ENCODE data around the gene LRIF1.
"Not testable (repeated sequence)": the region's sequence is repeated elsewhere in the genome, so short reads cannot be mapped to it uniquely, and the experiment has no call there.

The LRIF1 gene, protein sequence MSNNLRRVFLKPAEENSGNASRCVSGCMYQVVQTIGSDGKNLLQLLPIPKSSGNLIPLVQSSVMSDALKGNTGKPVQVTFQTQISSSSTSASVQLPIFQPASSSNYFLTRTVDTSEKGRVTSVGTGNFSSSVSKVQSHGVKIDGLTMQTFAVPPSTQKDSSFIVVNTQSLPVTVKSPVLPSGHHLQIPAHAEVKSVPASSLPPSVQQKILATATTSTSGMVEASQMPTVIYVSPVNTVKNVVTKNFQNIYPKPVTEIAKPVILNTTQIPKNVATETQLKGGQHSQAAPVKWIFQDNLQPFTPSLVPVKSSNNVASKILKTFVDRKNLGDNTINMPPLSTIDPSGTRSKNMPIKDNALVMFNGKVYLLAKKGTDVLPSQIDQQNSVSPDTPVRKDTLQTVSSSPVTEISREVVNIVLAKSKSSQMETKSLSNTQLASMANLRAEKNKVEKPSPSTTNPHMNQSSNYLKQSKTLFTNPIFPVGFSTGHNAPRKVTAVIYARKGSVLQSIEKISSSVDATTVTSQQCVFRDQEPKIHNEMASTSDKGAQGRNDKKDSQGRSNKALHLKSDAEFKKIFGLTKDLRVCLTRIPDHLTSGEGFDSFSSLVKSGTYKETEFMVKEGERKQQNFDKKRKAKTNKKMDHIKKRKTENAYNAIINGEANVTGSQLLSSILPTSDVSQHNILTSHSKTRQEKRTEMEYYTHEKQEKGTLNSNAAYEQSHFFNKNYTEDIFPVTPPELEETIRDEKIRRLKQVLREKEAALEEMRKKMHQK

DNA sequence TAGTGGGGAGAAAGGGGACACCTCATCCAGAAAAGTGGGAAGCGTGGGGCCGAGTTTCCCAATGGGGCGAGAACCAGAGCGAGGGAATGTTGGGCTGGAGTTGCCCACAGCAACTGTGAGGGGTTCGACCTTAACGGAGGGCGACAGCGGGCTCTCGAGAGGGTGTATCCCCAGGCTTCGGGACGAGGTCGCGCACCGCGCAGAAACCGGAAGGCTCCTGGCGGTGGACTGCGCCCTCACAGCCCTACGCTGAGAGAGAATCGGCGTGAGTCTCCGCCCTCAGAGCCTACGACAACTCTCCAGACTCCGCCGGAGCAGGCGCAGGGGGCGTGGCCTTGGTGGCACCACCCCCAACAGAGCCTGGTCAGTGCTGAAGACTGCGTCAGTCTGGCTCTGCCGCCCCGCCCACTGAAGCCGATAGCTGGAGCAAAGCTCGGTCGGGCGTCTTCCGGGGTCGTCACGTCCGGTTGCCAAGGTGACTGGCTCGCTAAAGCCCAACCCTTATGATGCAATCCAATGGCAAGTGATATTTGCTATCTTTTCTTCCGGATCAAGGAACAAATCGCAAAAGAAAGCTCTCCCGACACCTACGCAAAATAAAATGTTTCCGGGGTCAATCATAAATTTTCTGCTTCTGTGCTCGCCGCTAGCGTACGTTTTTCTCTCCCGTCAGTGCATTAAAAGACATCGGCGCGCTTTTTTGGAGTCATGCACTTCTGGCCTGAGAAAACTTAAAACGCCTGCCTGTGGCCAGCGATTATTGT lies at the start of gene LRIF1:
LRIF1 (minus strand) TSS at position 232 of the 764 bp plus-strand sequence. CDS start 234 bp downstream, outside the sequence.
- DNase-seq: peak; percentile 99

DNA sequence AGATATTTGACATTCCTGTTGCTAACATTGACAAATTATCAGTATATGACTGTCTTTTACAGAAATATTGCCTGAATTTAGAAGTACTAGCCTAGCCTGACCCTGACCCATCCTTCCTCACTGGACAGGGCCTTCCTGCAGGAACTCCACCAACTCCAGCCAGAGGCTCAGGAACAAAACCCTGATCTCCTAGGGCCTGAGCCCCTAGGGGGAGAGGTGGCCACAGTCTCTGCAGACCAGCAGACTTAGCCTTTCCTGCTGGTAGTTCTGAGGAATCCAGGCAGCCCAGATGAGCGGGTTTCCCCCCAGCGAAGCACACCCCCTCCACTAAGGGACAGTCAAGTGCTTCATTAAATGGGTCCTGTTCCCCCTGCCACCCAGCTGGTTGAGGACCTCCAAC lies 44.3 kb upstream of the LRIF1 start:
- DNase-seq: no peak

DNA sequence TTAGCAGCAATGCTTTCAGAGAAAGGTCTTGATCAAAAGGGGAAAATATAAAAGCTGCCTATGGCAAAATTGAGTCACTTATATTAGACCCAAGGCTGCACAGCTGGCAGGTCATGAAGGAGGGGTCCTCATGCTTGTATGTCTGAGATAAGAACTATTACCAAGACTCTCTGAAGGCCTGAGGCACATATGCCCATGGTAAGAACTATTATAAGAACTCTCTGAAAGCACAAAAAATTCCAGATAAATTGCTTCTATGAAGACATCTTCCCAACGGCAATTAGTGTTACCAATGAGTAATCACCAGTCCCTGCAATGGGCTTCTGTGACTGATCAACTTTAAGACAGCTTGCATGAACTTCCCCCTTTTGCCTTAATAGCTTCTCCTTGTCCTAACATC lies 42.8 kb upstream of the LRIF1 start:
- DNase-seq: no peak

DNA sequence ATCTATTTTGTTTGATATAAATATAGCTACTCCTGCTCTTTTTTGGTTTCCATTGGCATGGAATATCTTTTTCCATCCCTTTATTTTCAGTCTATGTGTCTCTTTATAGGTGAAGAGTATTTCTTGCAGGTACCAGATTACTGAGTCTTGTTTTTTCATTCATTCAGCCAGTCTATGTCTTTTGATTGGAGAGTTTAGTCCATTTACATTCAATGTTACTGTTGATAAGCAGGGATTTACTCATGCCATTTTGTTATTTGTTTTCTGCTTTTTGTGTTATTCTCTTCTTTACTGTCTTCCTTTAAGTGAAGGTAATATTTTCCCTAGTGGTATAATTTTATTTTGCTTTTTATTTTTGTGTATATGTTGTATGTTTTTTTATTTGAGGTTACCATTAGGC lies 35.9 kb upstream of the LRIF1 start:
- DNase-seq: not testable (repeated sequence)

DNA sequence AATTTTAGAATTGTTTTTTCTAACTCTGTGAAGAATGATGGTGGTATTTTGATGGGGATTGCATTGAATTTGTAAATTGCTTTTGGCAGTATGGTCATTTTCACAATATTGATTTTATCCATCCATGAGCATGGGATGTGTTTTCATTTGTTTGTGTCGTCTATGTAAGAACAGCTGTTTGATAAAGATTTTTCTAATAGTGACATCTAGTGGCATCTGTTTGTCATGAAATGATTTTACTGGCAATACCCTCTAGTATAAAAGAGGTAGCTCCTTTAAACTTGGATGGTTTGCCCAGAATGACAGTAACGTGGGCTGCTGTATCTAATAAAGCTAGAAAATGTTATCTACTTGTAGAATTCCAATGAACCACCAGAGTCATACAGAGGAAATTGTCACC lies 28.6 kb upstream of the LRIF1 start:
- peak; percentile 19 for DNase-seq

DNA sequence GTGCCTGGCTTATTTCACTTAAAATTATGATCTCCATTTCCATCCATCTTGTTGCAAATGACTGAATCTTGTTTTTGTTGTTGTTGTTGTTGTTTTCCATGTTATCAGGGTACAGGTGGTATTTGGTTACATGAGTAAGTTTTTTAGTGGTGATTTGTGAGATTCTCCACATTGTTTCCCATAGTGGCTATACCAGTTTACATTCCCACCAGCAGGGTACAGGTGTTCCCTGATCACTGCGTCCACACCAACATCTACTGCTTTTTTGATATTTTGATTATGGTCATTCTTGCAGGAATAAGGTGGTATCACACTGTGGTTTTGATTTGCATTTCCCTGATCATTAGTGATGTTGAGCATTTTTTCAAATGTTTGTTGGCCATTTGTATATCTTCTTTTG lies 27.6 kb upstream of the LRIF1 start:
- not testable (repeated sequence) for DNase-seq

DNA sequence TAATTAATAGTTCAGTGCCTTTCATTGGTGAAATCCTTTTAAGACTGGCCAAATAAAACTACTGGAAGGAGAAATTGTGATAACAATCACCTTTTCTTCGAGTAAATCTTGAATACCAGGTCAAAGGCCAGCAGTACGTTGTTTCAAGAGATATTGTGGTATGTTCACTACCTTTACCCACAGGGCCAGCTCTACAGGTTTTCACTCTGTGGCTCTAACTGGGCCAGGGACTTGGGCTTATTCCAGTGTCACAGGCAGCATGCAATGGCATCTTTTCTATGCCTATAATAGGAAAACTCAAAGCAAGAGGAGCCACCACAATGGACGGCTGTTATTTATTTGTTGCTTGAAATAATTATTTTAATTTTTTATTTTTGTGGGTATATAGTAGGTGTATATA lies 26.8 kb upstream of the LRIF1 start:
- no peak for DNase-seq

DNA sequence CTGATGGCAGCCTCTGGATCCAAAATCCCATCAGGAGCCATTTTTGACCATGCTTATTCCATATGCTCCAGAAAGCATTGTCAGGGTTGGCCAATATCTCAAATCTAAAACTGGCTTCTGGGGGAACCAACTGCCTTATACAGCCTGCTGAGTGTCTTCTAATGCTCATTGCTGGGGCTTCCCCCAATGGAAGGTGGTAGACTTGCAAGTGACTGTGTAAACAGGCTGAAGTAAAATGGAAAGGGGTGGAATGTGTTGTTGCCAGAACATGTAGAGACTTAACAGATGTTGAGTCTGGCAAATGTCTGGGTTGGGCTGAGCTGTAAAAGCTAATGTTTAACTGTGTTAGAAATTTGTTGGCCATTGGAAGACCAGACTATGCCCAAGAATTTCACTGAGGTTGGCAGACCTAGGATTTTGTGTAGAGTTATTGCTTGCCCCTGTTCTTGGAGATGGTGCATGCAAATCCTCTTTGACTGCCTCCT lies 22.7 kb upstream of the LRIF1 start:
- no peak for DNase-seq

DNA sequence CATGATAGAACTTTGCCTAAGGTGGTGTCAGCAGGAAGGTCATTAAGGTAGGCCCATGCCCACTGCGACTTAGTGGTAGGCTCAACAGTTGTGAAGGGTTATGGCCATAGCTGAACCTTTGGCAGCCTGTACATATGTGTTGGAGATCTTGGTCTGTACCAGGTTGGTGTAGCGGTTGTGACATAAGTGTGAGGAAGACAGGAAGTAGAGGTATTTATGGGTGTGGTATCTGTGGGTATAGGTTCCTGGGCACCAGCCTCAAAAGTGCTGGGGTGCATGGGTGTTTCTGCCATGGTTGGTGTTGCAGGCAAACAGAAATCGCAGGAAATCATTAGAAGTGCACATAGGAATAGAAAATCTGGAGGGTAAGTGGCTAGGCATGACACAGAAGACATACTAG lies 18.6 kb upstream of the LRIF1 start:
- no peak for DNase-seq

DNA sequence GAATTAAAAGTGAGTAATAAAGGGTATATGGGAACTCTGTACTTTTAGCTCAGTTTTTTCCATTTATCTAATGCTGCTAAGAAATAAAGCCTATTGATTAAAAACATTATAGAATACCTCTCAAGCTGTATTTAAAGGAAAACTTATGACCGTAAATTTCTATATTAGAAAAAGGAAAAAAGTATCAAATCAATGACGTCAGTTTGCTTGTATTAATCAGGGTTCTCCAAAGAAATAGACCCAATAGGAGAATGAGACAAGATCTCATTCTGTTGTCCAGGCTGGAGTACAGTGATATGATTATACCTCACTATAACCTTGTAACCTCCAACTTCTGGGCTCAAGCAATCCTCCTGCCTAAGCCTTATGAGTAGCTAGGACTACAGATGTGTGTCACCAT lies 15.4 kb upstream of the LRIF1 start:
- DNase-seq: no peak

DNA sequence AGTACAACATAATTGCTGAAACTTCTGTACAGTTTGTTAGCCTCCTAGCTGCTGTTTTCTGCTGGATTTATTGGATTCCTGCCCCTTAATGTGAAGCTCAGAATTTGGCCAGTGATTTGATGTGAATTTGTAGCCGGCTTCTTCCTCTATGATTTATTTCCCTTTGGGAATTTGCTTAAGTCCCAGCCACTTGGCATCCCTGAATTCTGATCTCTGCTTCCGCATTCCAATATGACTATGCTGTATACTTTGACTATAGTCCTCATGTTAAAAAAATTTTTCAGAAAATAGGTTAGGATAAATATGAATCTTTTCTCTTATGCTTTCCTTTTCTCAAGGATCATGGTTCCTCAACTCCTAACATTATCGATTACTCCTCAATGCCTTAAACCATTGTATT lies 12.4 kb upstream of the LRIF1 start:
- DNase-seq: no peak

DNA sequence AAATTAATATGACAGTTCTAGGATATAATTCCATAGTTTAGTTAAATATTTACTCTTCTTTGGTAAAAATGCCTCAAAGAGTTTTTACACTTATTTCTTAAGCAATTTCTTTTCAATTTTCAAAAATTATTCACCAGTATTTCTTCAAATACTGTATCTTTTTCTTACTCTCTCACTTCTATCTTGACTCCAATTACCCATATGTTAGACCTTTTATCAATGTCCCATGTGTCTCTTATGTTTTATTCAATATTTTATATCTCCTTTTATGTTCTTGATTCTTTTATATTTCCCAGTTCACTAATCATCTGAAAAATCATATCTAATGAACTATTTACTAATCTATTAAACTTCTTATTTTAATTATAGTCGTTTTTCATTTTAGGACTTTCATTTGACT lies 11.5 kb upstream of the LRIF1 start:
- DNase-seq: no peak

DNA sequence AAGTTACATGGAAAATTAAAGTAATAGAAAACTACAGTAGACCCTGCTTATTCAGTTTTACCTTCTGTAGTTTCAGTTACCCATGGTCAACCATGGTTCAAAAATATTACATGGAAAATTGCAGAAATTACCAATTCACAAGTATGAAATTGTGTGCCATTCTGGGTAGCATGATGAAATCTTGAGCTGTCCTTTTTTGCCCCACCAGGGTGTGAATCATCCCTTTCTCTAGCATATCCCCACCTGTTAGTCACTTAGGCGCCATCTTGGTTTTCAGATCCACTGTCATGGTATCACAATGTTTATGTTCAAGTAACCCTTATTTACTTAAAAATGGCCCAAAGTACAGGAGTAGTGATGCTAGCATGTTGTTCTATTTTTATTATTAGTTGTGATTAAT lies 3.5 kb upstream of the LRIF1 start:
- no peak for DNase-seq

DNA sequence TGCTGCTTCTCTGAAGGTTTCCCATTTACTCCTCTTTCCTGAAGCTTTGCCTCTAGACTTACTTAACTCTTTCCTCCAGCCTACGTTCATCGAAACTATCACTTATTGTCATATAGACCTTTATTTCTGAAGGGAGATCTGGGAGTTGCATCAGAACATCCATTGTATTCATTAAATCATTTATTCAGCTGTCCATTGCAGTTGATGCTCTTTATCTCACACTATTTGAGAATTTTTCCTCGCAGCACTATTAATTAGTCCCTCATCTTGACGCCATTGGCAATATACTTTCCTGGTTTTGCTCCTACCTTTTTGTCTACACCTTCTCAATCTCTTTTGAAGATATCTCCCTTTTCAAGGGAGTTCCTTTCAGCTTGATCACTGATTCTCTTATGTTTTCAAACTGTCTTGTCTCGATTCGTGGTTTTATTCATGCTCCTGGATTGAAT lies 757 bp upstream of the LRIF1 start:
- DNase-seq: no peak

DNA sequence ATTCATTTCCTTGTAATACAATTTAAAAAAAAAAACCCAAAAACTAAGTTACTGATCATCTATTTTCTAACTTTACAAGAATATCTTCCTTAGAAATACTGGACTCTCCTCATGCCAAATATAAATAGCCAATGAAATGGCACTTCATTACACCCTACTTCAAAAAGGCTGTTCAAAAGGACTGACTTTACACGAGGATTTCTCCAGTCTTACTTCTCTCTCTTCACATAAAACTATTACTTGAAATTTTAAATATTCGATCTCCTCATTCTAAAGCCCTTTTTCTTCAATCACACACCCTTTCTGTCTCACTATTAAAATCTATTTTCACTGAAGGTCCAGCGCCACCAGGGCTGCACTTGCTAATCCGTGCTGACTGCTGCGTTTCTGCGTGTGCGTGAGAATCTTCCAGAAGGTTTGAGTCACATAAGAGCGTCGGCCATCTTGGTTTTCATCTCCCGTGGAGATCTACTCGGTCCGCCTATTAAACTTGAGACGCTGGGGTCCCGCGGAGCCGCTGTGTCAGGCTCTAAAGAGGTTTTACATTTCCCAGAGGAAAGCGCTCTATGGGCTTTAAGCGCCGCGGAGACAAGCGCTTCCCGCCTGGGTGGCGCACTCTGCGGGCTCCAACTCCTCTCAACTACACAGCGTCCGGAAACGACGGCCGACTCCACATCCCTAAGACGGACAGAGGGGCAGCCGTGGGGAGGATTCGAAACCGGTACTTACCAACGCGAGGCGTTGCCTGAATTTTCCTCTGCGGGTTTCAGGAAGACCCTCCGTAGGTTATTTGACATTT lies 631 bp downstream of the LRIF1 start:
- peak; percentile 65 for DNase-seq

DNA sequence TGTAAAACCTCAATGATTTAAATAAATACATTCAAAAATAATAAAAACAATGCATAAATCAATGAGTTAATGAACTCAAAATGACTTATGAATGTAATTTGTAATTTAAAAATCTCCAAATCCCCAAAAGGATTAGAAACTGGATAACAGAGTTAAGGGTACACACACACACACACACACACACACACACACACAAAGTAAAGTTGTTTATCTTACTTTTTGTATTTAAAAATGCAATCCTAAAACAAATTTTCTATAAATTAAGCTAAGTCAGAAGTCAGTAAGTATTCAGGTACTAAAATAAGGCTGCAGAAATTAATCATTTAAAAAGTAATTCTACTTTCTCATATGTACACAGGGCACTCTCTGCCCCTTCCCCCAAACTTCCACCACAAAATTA lies 1.8 kb downstream of the LRIF1 start:
- DNase-seq: no peak

DNA sequence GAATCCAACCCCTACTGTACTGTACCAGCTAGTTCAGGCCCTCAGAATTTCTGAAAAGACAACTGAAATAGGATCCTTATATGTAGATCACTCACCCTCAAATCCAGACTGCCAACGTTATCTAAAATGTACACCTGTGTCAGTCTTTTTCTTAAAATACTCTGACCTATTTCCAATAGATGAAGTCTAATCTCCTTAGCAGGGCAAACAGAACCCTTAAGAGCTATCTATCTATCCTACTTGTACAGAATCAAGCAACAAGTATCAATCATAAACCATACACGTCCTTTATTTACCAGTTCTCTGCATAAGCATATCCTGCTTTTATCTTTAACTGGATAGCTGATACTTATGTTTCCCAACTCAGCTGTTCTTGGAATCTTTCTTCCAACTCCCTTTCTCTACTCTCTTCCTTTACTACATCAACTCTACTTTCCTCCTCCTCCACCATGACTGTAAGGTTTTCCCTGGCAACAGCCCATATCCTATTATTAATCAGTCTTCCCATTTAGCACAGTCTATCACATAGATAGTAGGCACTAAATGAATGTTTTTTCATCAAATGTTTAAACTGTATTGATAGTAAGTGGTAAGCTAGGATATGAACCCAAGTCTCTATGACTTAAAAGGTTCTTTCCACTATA lies 2.8 kb downstream of the LRIF1 start:
- DNase-seq: no peak

DNA sequence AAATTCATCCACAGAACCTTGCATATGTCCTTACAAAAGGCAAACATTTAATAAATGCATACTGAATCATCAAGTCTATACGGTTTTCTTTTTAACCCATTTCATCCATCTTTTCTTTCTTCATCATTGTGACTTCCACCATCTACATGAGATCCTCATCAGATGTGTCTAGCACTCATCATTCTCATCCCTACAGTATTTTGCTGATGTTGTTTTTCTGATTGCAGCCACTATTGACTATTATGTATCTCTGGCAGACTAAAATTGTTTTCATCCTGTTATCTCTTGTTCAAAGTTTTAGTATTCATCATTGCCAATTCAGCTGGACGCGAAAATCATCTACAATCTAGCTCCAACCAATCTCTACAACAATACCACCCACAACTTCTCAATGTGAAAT lies 5.9 kb downstream of the LRIF1 start:
- DNase-seq: no peak

DNA sequence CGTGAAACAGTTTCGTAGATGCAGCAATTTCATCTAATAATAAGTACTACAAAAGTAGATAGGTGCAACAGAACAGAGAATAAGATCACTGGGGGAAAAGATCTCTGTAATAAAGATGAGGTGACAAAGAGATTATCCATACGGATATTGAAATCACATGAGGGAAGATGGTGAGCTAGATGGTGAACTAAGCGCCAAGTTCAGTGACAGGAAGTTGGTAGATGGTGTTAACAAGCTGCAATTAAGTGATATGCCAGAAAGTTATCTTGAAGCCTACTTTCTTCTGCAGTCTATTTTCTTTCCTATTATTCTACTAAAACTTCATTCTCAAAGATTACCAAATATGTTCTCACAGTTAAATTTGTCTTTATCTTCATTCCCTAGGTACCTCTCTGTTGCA lies 7.1 kb downstream of the LRIF1 start:
- no peak for DNase-seq

DNA sequence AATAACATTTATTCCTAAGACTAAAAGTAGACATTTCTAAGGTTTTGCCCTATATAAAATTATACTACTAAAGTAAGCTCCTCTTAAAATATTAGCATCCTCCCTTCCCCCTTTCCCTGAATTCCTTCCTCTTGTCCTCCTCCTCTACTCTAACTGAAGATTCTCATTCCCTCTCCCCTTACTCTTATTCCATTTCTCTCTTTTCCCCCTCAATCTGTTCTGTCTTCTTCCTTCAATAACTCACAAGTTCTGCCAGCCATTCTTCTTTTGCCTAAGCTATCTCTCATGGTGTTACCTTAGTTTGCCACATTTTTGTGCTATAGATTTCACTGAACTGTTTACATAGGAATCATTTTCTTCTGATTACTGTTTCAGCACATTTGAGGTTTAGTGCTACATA lies 10.7 kb downstream of the LRIF1 start:
- DNase-seq: no peak

DNA sequence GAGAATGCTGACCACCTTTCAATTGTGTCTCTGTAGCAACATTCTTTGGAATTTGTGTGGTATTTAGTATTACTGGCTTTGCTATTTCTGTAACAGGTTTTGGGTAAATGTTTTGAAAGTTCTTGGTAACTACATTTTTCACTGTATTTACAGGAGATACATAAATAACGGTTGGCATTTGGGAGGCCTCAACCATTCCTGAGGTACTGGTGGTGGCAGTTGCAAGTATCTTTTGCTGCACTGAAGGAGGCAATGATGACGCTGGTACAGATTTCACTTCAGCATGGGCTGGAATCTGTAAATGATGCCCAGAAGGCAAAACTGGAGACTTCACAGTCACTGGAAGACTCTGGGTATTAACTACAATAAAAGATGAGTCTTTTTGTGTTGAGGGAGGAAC lies 11.7 kb downstream of the LRIF1 start:
- DNase-seq: no peak

DNA sequence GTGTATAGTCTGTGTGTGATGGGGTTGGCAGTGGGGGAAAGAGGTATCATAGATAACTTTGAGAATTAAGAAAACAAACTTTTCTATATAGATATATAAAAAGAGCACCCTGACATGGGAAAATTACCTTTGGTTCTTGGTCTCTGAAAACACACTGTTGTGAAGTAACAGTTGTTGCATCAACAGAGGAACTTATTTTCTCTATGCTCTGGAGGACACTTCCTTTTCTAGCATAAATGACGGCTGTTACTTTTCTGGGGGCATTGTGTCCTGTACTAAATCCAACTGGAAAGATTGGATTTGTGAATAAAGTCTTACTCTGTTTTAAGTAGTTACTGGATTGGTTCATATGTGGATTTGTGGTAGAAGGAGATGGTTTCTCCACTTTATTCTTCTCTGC lies 12.6 kb downstream of the LRIF1 start:
- no peak for DNase-seq
